Forelimb muscle (tissue), 1 donor: ENCODE results near the gene HNRNPA2B1. TPM values are rescaled to one million over a fixed set of nuclear protein-coding genes. Genes with fewer than 3 reads are reported as not detected.
"Not testable (repeated sequence)": the region's sequence is repeated elsewhere in the genome, so short reads cannot be mapped to it uniquely, and the experiment has no call there.

Experiments
- DNase-seq: peaks from one replicate; pipeline ENCODE4 v3.0.0-alpha.2; 2013; ENCODE audit warnings: low read depth
- polyA plus RNA-seq: library from polyadenylated mRNA; unstranded; fragments of 120-200 nt; gene quantifications from one replicate; pipeline ENCODE4 v1.2.1, GENCODE V29; 2013; ENCODE audit not compliant: insufficient read length

Gene HNRNPA2B1
- polyA plus RNA-seq, 1 donor: 660 TPM

DNA sequence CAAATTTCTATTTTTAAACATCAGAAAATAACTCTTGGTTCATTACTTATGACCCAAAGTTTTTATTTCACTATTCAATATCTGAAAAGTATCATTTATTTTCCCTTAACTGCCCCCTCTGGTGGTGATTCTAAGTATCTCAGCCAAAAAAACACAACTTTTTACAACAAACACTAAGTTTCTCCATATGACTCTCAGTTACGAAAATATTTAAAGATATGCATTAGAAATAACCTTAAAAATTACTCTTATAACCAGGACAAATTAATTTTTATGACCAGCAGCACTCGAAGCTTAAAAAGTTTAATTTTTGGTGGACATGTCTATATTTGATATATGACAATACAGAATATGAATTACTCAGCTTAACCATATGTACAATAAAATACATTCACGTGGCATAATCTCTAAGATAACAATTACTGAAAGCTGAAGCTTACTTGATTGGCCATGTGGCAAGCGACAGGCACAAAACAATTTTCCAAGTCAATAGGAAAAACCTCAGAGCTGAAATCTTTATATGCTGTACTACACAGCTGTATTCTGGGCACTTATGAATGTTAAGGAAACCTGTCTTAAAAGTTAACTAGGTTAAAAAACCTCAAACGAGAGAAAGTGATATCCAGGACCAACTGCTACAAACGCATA lies 2.3 kb downstream of the HNRNPA2B1 start:
- DNase-seq: no peak

DNA sequence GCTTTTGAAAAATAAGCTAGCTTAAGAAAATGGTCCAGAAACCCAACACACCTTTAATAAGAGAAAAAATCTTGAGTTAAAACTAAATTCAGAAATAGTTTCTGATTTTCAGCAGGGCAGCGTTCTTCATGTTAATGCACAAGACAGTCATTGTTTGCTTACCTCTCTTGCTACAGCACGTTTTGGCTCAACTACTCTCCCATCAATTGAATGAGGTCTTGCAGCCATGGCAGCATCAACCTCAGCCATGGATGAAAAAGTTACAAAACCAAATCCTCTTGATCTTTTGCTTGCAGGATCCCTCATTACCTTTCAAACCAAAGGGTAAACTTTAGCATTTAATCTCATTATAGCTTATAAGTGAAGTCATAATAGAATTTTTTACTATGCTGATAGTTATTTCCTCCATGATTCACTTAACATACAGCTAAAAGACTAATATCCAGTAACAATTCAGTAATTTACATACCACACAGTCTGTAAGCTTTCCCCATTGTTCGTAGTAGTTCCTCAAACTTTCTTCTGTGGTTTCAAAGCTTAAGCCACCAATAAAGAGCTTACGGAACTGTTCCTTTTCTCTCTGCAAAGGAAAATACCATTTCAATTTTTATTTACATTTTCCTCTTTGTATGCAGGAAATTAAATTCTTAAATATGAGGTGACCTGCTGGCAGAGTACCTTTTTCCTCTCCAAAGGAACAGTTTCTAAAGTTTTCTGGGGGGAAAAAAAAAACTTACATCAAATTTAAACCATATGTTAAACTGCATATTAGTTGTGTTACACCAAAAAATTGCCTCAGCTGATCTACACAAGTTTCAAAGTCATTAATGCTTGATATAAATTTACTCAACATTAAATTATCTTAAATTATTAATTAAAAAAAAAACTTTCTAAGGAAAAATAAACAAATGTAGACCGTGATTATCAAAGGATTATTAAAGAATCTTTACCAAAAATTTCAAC lies 3.1 kb downstream of the HNRNPA2B1 start:
- no peak for DNase-seq

DNA sequence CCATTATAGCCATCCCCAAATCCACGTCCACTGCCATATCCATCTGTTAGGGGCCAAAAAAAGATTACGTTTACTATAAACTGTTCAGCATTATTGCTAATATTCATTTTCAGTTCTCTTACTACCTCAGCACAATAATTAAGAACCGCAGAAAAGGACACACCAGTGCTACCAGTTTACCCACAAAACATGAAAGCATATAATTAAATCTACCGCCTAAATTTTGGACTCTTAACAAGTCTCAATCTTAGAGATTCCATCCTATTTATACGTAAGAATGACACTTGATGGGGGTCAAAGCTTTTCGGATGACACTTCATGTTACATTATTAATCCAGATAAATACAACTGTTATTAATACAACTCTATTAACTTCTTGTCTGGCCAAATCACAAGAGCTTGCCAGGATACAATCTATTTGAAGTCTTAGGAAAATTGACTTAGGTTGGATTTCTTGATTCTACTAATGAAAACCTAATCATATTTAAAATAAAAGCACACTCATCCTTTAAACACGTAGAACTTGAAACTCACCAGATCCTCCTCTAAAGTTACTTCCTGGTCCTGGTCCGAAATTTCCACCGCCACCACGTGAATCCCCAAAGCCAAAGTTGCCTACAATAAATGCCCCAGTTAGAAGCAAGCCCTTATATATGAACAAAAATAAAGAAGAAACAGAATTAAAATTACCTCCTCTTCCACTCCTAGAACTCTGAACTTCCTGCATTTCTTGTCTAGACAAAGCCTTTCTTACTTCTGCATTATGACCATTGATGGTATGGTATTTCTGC lies 4.5 kb downstream of the HNRNPA2B1 start:
- DNase-seq: no peak

DNA sequence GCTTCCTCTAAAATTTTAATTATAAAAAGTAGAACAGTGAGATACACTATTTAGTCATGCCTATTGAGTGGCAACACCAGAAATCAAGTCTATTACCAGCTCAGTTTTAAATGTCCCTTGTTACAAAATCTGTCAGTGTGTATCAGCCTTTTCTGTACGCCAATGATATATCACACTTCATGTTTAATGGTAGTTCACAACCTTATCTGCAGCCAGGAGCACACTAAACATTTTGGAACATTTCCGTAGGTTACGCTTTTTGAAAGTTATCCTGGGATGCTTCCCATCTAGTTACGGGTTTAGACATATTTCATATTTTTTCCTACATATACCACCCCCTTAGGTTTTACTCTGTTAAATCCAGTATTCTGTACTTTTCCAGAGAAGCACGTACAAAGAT lies 5.4 kb downstream of the HNRNPA2B1 start:
- DNase-seq: no peak

DNA sequence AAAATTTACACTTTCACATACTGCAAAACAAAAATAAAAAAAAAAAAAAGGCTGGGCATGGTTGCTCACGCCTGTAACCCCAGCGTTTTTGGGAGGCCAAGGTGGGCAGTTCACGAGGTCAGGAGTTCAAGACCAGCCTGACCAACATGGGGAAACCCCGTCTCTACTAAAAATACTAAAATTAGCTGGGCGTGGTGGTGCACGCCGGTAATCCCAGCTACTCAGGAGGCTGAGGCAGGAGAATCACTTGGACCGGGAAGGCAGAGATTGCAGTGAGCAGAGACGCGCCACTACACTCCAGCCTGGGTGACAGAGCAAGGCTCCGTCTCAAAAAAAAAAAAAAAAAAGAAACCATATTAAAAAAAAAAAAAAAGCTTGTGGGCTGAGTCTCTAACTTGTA lies 5.8 kb downstream of the HNRNPA2B1 start:
- DNase-seq: not testable (repeated sequence)

DNA sequence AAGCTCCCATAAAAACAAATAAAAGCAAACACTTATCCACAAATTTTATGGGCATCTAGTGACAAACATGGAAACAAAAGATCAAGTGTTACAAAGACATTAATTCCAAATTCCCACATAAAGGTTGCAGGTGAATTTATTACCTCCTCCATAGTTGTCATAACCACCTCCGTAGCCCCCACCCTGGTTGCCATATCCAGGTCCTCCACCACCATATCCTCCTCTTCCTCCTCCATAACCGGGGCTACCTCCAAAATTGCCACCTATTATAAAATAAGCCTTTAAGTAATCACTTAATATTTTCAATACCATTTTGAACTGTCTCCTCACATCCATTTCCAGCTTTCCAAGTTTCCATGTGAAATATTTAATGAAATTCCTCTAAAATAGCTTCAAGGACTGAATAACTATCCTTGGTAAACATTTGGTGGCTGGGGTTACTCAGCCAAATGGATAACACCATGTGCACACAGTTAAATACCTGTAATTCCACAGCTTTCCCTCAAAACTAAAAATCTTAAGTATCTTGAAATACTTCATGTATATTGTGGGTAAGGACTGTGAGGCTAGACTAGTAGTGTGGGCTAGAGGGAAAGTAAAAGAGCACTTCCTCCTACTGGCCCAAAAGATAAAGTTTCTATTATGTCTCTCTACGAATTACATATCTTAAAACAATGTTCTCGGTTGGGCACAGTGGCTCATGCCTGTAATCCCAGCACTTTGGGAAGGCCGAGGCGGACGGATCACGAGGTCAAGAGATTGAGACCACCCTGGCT lies 6.9 kb downstream of the HNRNPA2B1 start:
- no peak for DNase-seq

DNA sequence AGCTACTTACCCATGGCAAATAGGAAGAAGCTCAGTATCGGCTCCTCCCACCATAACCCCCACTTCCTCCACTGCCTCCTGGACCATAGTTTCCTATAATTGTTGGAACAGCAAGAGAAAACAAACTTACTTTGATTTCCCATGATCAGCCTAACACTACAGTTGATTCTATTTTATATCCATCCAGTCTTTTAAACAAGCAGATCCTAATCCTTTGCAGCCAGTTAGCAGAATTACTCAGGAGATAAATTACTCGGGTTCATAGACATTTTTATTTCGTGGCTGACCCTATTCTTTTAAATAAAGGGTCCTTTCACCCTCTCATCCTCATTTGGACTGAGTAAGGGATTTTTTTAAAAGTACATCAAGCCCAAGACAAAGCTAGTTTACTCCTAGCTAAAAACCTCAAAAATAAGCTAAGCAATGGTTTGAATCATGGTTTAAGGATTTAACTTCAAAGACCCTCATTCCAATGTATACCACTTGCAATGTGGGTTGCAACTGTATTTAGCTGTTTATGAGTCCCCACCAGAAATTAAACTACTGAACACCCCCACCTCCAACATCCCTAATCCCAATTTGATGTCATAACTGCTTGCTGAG lies 8.0 kb downstream of the HNRNPA2B1 start:
- no peak for DNase-seq

DNA sequence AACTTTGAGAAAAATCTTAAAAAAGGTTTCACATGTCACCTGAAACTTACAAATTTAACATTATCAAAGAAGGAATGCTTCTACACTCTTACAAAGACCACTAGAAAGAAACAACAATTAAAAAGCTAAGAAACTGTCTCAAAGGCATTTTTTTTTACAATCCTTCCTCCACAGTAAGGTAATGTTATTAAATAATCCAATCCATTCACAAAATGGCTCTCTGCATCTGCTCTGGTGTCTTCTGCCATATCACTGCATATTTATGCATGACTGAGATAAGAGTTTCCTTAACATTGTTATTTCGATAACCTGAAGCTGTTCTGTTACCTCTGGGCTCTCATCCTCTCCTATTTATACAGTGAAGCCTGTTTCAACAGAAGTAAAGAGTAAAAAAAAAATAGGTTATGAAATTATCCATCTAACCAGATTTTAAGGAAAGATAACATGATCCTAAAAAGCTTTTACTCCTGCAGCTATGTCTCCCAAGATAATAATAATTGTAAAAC lies 8.5 kb downstream of the HNRNPA2B1 start:
- DNase-seq: no peak

DNA sequence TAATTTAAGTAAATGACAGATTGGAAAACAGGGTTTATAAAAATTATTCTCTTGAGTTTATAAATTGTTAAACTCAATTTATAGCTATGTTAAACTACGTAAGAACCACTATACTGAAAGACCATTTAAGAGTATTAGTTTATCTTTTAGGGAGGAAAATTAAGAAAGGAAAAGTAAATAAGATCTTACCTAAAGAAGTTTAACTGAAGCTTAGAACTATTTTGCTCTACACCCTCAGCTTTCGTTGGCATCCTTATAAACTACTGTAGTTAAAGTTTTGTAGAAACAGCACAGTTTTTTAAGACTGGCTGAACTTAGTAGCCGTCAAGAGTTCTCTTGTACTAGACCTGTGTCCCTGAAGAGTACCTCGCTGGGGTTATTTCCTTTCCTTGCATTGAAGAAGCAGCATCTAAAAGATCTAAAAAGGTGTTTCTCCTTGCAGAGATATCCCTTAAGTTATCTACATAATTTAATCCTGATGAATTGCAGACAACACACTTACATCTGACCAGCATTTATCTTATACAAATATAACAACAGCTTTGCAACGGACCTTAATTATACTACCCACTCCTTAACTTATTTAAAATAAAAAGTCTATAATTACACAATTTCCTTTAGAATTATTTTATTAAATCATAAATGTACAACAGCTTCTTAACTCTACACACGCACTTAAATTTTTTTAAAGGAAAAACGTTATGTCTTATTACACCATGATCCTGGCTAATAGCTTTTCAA lies 9.1 kb downstream of the HNRNPA2B1 start:
- DNase-seq: no peak

DNA sequence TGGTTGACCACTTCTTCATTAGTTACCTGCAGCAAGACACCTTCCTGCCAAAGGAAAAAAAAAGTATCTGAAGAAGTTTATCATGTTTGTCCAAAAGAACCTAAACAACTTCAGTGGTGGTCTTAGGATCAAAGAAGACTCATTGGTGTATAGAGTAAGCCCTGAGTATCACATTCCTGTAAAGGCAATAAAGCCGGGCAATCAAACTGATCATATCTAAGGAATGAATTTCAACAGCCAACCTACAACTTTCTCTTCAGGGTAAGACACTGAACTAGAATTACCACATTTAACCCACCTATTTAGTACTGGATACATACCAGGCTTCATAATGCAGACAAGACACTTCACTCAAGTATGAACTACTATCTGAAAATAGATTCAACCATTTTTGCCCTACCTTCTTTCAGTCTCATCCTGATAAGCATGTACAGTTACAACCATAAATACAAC lies 10.1 kb downstream of the HNRNPA2B1 start:
- DNase-seq: no peak

DNA sequence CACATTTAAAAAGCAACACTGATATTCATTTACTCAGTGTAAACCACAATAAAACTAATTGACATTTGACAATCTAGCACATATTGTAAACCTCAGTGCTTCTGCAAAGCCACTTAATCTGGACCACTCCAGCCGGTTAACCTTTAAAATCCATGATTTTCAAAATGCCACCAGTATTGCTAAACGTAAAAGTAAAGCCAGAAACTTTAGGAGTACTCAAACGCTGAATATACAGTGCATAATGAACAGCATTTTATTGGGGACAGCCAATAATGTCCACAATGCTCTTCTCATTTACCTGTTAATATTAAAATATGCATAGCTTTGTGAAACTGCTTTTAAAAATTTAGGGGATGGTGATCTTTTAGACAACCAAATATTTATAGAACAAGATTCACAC lies 10.8 kb downstream of the HNRNPA2B1 start:
- DNase-seq: no peak

DNA sequence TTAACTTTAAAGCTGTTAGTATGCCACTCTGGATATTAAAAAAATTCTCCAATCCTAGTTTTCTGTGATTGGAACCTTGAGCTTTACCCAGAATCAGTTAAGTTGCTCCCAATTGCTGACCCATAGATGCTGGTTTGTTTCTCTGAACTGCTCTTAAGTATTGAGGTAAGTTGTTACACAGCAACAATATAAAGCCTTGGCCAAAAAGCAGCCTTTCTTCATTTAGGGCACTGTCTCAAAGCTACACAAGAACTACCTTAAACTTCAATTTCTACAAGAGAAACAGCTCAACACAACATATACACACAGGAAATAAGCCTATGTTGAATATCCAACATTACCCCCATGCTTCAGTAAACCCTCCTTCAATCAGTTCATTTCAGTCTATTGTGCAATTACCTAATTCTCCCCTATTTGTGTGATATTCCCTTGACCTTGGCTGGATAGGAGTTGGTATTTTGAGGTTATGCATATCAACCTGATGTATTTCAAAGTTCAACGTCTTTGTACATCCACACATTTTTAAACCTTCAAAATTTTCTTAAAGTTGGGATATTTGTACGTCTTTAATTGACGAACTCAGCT lies 11.5 kb downstream of the HNRNPA2B1 start:
- no peak for DNase-seq

DNA sequence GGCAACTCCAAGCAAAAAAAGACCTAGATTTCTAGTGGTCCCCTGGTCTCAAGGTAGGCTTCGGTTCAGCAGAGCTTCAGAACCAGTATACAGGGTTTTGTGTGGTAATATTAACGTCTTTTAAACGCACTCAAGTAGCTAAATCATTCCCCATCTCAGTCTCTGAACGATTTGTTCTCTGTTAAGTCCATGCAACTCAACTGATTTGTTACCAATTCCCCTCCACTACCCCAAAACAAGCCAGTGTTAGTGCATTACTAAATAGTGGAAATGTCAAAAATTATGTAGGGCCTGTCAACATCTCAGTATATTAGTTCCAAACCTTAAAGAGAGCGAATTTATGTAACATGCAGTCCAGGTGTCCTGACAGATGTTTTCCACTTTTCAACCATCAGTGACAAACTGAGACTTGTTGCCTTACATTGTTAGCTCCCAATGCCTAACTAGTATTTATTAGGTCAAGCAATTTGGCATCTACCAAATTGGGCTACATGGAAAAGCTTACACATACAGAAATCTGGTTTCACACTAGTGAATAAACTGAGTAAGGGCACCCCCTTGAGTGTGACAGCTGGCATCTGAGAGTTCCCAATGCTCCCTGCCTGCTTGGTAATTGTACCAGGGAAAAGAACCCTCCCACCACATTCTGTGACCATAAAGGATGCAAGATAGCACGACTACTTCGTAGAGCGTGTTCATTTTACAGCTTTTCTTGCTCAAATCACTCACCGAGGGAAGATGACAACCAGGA lies 12.2 kb downstream of the HNRNPA2B1 start:
- DNase-seq: no peak

DNA sequence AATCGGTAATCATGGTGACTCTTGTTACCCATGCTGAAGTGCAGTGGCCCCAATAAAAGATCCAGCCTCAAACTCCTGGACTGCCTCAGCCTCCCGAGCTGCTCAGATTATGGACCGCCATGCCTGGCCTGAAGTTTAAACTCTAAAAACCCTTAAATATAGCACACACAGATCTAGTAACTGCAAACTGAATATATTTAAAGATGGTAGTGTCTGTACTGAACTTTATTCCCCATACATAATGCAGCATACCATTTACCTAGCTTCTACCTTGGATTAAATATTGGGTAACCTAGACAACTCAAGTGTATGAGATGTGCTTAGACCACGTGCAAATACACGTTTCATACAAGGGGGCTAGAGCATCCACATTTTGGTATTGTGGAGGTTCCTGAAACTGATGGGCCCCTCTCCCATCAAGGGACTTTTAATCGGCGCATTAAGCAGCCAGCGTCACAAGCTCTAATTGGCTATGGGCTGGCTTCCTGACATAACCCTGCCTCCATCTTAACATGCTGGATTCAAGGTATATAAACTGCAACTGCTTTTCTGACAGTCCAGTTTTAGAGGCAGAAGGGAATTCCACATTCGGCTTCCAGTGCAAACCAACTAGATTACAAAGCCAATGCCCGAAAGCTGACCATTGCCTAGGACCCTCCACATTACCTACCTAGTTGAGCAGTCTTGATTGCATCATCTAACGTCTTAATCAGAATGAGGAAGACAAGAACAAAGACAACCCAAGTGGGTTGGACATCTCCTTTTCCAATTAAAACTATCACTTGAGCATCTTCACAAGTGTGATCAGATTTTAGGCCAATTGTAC lies 13.0 kb downstream of the HNRNPA2B1 start:
- DNase-seq: no peak

DNA sequence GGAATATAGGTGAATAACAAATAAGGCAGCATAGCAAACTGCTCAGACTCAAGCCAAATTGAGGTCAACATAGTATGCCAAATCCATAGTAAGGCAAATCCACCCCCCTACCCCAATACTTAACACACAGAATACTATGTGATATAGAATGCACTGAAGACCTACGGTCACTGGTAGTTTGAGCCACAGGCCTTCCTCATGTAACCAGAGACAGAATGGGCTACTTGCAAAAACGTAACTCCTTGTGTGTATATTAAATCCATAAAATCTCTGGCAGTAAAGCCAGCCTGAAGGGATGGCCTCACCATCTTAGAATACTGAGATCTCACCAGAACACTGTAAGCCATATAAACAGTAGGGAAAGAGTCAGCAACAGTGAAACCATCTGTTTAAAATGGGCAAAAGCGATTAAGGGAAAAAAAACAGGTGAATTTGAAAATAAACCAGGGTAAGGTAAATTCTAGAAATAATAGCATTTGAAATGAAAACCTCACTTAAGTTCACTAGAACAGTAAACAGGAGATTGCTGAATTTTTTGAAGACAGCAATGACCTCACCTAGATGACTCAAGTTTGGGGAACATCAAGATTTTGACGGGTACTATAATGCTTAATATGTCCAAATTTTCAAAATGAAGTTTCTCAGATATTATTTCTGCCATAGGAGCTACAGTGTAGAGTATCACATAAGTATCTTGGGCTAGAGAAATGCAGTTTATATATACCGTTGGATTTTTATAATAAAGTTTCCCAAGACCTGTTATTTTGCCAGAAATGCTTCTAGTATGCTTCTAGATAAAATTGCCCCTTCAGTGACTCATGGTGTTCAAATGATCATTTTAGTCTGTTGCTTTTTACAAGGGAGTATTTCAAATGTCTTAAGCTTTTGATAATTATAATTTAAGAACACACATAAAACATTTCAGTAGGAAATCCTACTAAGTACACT lies 13.9 kb downstream of the HNRNPA2B1 start:
- DNase-seq: no peak

DNA sequence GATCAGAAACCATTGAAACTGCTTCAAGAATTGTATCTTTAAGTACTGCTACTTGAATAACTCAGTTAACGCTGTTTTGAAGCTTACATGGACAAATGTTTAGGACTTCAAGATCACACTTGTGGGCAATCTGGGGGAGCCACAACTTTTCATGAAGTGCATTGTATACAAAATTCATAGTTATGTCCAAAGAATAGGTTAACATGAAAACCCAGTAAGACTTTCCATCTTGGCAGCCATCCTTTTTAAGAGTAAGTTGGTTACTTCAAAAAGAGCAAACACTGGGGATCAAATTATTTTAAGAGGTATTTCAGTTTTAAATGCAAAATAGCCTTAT lies 14.7 kb downstream of the HNRNPA2B1 start:
- no peak for DNase-seq
